PFSK-1 (cell line): ENCODE measurements around the gene FAM13A.

ENCODE experiments used
- POLR2AphosphoS5 ChIP-seq: IDR thresholded peaks from 2 replicates; pipeline ENCODE4 v1.6.1; 2012; ENCODE audit warnings: low read depth, mild to moderate bottlenecking, control low read depth, low read length, moderate library complexity
- SIN3A ChIP-seq: IDR thresholded peaks from 2 replicates; pipeline ENCODE4 v1.6.1; 2012; ENCODE audit warnings: mild to moderate bottlenecking, low read length, moderate library complexity, borderline replicate concordance; ENCODE audit not compliant: insufficient read depth
- TAF1 ChIP-seq: IDR thresholded peaks from 2 replicates; pipeline ENCODE4 v1.6.1; 2012; ENCODE audit warnings: low read length, control low read depth, borderline replicate concordance; ENCODE audit not compliant: insufficient read depth
- TF ChIP-seq, protein P1 (sequence below), 2 experiments: IDR thresholded peaks; 2 replicates each; pipeline versions ENCODE4 v1.6.1 to v1.8.0; 2011 to 2012; ENCODE audit warnings: low read depth in 2 of 2, low read length in 2 of 2, control low read depth in 1 of 2, inconsistent platforms in 1 of 2, mild to moderate bottlenecking in 1 of 2, moderate library complexity in 1 of 2; ENCODE audit not compliant: insufficient read depth in 1 of 2

DNA sequence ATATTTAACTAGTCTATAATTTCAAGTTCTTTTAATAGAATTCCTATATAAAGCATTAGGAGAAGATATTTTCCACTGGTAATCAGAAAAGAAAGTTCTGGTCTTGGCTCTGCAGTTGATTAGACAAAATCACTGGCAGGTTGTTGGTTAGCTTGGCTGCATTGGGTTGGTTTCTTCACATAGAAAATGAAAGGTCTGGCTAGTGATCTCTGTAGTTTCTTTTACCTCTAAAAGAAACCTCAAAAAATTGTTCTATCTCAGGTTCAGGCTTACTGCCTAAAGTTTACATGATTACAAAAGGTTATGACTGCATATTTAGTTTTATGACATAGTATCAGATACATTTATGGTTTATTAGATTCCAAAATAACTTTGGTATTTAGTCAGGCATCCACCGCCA lies 263.5 kb downstream of the FAM13A start:
- no peak for TF ChIP-seq POLR2AphosphoS5
- TF ChIP-seq SIN3A: no peak
- no peak for TF ChIP-seq TAF1
- TF ChIP-seq, protein P1, sequence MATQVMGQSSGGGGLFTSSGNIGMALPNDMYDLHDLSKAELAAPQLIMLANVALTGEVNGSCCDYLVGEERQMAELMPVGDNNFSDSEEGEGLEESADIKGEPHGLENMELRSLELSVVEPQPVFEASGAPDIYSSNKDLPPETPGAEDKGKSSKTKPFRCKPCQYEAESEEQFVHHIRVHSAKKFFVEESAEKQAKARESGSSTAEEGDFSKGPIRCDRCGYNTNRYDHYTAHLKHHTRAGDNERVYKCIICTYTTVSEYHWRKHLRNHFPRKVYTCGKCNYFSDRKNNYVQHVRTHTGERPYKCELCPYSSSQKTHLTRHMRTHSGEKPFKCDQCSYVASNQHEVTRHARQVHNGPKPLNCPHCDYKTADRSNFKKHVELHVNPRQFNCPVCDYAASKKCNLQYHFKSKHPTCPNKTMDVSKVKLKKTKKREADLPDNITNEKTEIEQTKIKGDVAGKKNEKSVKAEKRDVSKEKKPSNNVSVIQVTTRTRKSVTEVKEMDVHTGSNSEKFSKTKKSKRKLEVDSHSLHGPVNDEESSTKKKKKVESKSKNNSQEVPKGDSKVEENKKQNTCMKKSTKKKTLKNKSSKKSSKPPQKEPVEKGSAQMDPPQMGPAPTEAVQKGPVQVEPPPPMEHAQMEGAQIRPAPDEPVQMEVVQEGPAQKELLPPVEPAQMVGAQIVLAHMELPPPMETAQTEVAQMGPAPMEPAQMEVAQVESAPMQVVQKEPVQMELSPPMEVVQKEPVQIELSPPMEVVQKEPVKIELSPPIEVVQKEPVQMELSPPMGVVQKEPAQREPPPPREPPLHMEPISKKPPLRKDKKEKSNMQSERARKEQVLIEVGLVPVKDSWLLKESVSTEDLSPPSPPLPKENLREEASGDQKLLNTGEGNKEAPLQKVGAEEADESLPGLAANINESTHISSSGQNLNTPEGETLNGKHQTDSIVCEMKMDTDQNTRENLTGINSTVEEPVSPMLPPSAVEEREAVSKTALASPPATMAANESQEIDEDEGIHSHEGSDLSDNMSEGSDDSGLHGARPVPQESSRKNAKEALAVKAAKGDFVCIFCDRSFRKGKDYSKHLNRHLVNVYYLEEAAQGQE (IDR thresholded peaks at IDR 0.05; ENCODE audit: insufficient read depth in 1 of 2, low read depth in 2 of 2, low read length in 2 of 2): no peak
